Nephron (organoid): Measurements from ENCODE around the gene ABCA5.
"Not testable (repeated sequence)": the region's sequence is repeated elsewhere in the genome, so short reads cannot be mapped to it uniquely, and the experiment has no call there.

Experiments used
- H3K27ac Mint-ChIP-seq, 3 experiments: 2 replicates each; pipeline ENCODE4 v1.8.0; 2020; ENCODE audit warnings: mixed read lengths in 3 of 3, mild to moderate bottlenecking in 2 of 3, moderate library complexity in 1 of 3
- H3K27me3 Mint-ChIP-seq: 2 replicates; pipeline ENCODE4 v1.8.0; 2021; ENCODE audit warnings: low read depth, mild to moderate bottlenecking, moderate library complexity, mixed read lengths
- H3K36me3 Mint-ChIP-seq: 2 replicates; pipeline ENCODE4 v1.8.0; 2020; ENCODE audit warnings: low read depth, mixed read lengths
- H3K4me1 Mint-ChIP-seq: 2 replicates; pipeline ENCODE4 v1.8.0; 2020; ENCODE audit warnings: mixed read lengths
- H3K4me3 Mint-ChIP-seq, 3 experiments: 2 replicates each; pipeline ENCODE4 v1.8.0; 2020; ENCODE audit warnings: mild to moderate bottlenecking in 3 of 3, mixed read lengths in 3 of 3, moderate library complexity in 2 of 3
- H3K9me3 Mint-ChIP-seq: 2 replicates; pipeline ENCODE4 v1.8.0; 2020; ENCODE audit warnings: mixed read lengths
- TF ChIP-seq, protein P1 (sequence below), 3 experiments: fragments of 200-600 bp; sonication (generic); IDR thresholded peaks; one replicate each; pipeline ENCODE4 v1.5.0; 2021; ENCODE audit warnings: antibody characterized with exemption in 3 of 3; ENCODE audit not compliant: unreplicated experiment in 3 of 3

ABCA5 gene

DNA sequence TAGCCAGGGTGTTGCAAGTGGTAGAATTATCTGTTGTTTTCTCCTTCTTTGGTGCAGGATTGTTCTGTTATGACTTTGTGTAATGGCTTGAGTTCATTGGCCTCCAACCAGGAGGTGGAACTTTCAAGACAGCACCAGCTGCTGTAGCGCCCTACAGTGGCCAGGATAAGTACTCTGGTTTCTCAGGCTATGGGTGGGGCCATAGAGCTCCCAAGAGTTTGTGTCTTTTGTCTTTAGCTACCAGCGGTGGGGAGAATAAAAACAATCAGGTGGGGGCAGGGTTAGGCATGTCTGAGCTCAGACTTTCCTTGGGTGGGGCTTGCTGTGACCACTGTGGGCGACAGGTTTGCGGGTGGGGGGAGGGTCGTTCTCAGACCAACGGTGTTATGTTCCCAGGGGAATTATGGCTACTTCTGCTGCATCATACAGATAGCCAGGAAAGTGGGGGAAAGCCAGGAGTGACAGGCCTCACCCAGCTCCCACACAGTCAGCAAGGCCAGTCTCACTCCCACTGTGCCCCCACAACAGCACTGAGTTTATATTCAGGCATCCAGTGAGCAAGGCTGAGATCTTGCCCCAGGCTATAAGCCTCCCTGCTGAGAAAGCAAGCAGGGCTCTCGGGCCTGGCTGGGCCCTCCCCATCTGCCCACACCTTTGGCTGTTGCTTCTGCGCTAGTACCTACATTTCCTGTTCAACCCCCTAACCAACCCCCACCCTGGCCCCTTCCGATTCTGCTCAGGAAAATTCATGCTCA lies 113.7 kb downstream of the ABCA5 start:
- Mint-ChIP-seq H3K36me3 (peaks cover 5% of the 10 kb centered on the region), H3K27ac (no peak overlapping the region), H3K4me3 (no peak overlapping the region), H3K27me3 (no peaks in the 10 kb centered on the region), H3K9me3 (peaks cover 7% of the 10 kb centered on the region), H3K4me1 (no peaks in the 10 kb centered on the region)
- TF ChIP-seq, protein P1, sequence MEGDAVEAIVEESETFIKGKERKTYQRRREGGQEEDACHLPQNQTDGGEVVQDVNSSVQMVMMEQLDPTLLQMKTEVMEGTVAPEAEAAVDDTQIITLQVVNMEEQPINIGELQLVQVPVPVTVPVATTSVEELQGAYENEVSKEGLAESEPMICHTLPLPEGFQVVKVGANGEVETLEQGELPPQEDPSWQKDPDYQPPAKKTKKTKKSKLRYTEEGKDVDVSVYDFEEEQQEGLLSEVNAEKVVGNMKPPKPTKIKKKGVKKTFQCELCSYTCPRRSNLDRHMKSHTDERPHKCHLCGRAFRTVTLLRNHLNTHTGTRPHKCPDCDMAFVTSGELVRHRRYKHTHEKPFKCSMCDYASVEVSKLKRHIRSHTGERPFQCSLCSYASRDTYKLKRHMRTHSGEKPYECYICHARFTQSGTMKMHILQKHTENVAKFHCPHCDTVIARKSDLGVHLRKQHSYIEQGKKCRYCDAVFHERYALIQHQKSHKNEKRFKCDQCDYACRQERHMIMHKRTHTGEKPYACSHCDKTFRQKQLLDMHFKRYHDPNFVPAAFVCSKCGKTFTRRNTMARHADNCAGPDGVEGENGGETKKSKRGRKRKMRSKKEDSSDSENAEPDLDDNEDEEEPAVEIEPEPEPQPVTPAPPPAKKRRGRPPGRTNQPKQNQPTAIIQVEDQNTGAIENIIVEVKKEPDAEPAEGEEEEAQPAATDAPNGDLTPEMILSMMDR (IDR thresholded peaks at IDR 0.05; ENCODE audit: unreplicated experiment in 3 of 3) = no peak

DNA sequence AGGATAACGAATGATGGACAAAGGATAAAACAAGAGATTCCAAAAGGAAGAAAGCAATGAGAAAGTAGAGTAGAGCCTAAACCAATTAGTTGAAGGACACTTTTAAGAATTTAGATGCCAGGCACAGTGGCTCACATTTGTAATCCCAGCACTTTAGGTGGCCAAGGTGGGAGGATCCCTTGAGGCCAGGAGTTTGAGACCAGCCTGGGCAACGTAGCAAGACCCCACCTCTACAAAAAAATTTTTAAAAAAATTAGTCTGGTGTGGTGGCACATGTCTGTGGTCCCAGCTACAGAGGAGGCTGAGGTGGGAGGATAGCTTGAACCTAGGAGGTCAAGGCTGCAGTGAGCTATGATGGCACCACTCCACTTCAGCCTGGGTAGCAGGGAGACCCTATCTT lies 118.3 kb downstream of the ABCA5 start:
- Mint-ChIP-seq H3K9me3 (peaks cover 5% of the 10 kb centered on the region), H3K27ac (no peak overlapping the region), H3K4me1 (no peaks in the 10 kb centered on the region), H3K36me3 (peaks cover 5% of the 10 kb centered on the region), H3K27me3 (no peaks in the 10 kb centered on the region), H3K4me3 (no peak overlapping the region)
- TF ChIP-seq, protein P1 (IDR thresholded peaks at IDR 0.05; ENCODE audit: unreplicated experiment in 3 of 3) = no peak

DNA sequence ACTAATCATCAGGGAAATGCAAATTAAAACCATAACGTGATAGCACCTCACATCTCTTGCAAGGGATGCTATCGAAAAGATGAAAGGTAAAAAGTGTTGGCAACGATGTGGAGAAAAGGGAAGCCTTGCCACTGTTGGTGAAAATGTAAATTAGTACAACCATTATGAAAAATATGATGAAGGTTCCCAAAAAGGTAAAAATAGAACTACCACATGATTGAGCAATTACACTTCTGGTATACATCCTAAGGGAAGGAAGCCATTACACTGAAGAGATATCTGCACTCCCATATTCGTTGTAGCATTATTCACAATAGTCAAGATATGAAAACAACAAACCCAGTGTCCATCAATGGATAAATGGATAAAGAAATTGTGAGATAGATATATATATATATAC lies 119.8 kb downstream of the ABCA5 start:
- no peak overlapping the region for H3K4me3 Mint-ChIP-seq
- H3K36me3 Mint-ChIP-seq = no peaks in the 10 kb centered on the region
- no peak overlapping the region for H3K27ac Mint-ChIP-seq
- TF ChIP-seq, protein P1 (IDR thresholded peaks at IDR 0.05; ENCODE audit: unreplicated experiment in 3 of 3) = no peak
- H3K9me3 Mint-ChIP-seq = peaks cover 5% of the 10 kb centered on the region
- H3K27me3 Mint-ChIP-seq = no peaks in the 10 kb centered on the region
- H3K4me1 Mint-ChIP-seq = no peaks in the 10 kb centered on the region

DNA sequence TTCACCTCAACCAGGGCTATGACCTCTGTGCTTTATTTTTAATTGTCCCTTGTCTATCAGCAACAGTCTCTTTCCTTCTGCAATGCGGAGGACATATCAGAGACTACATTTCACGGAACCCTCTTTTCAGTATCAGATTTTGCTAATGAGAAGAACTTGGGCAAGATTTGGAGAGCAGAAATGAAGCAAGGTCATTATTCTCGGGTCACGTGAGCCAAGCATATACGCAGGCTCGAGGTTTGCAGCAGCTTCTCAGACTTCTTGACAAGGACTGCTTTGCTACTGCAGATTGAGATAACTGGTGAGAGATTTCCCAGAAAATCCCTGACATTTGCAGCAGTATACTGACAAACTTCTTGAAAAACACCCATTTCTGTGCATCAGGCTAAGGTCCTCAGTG lies 128.7 kb downstream of the ABCA5 start:
- TF ChIP-seq, protein P1 (IDR thresholded peaks at IDR 0.05; ENCODE audit: unreplicated experiment in 3 of 3) = no peak
- no peak overlapping the region for H3K4me3 Mint-ChIP-seq
- H3K9me3 Mint-ChIP-seq = peaks cover 2% of the 10 kb centered on the region
- no peak overlapping the region for H3K27ac Mint-ChIP-seq
- H3K27me3 Mint-ChIP-seq = no peaks in the 10 kb centered on the region
- peaks cover 6% of the 10 kb centered on the region for H3K36me3 Mint-ChIP-seq
- no peaks in the 10 kb centered on the region for H3K4me1 Mint-ChIP-seq

DNA sequence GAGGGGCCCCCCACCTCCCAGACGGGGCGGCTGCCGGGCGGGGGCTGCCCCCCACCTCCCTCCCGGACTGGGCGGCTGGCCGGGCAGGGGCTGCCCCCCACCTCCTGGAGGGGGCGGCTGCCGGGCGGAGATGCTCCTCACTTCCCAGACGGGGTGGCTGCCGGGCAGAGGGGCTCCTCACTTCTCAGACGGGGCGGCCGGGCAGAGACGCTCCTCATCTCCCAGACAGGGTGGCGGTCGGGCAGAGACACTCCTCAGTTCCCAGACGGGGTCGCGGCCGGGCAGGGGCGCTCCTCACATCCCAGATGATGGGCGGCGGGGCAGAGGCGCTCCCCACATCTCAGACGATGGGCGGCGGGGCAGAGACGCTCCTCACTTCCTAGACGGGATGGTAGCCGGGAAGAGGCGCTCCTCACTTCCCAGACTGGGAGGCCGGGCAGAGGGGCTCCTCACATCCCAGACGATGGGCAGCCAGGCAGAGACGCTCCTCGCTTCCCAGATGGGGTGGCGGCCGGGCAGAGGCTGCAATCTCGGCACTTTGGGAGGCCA lies 130.8 kb downstream of the ABCA5 start:
- H3K27me3 Mint-ChIP-seq, H3K4me1 Mint-ChIP-seq, H3K36me3 Mint-ChIP-seq, H3K4me3 Mint-ChIP-seq, H3K27ac Mint-ChIP-seq, H3K9me3 Mint-ChIP-seq: not testable (repeated sequence)
